ENCODE data around the gene MTARC1.

The MTARC1 gene

GRCh38 chr1:220833436-220833835, 46.7 kb downstream of the MTARC1 start:
- ATAC-seq (replicated peaks; ENCODE audit: extremely low read depth, poor library complexity, severe bottlenecking): no peak
- Mint-ChIP-seq H3K4me3 (no peak overlapping the region), H3K27ac (ENCODE audit: low read depth) (no peak overlapping the region), H3K36me3 (ENCODE audit: insufficient read depth) (no peaks in the 10 kb centered on the region), H3K9me3 (no peaks in the 10 kb centered on the region), H3K4me1 (no peaks in the 10 kb centered on the region), H3K27me3 (peaks cover 46% of the 10 kb centered on the region)
- DNase-seq (ENCODE audit: low spot score in 2 of 2): no peak

- H3K27ac Mint-ChIP-seq (ENCODE audit: low read depth): no peak overlapping the region
- no peaks in the 10 kb centered on the region for H3K36me3 Mint-ChIP-seq (ENCODE audit: insufficient read depth)
- no peaks in the 10 kb centered on the region for H3K9me3 Mint-ChIP-seq
- peaks cover 39% of the 10 kb centered on the region for H3K27me3 Mint-ChIP-seq
- no peak overlapping the region for H3K4me3 Mint-ChIP-seq
- ATAC-seq (replicated peaks; ENCODE audit: extremely low read depth, poor library complexity, severe bottlenecking): no peak
- no peaks in the 10 kb centered on the region for H3K4me1 Mint-ChIP-seq
- DNase-seq (ENCODE audit: low spot score in 2 of 2): no peak
These were observed 47.6 kb downstream of the MTARC1 start for GRCh38 chr1:220834155-220834870.

All from central memory CD8-positive, alpha-beta T cell (primary cell).